GM12878 (cell line): Measurements from ENCODE around the gene HIVEP1. TPM values are rescaled to one million over a fixed set of nuclear protein-coding genes. Genes with fewer than 3 reads are reported as not detected.

ENCODE experiments used
- ASH2L ChIP-seq: fragments of 300-600, 200-600 bp; sonication (generic); IDR thresholded peaks from 2 replicates; pipeline ENCODE4 v1.6.1; 2017; ENCODE audit warnings: low read depth, mild to moderate bottlenecking, borderline replicate concordance
- ATF2 ChIP-seq: IDR thresholded peaks from 2 replicates; pipeline ENCODE4 v1.6.1; 2012; ENCODE audit warnings: low read length, inconsistent platforms
- CREB1 ChIP-seq: IDR thresholded peaks from 2 replicates; pipeline ENCODE4 v1.6.1; 2012; ENCODE audit warnings: low read depth, mild to moderate bottlenecking, inconsistent platforms
- HSF1 ChIP-seq: fragments of 150-350 bp; IDR thresholded peaks from 2 replicates; pipeline ENCODE4 v1.6.1; 2014; ENCODE audit warnings: mild to moderate bottlenecking, low read depth, low read length
- IKZF1 ChIP-seq: fragments of 450-650 bp; conservative IDR thresholded peaks from 2 replicates; pipeline ENCODE4 v1.6.1; 2017; ENCODE audit warnings: antibody characterized with exemption, mild to moderate bottlenecking
- IRF5 ChIP-seq: fragments of 450-650 bp; IDR thresholded peaks from 2 replicates; pipeline ENCODE4 v1.6.1; 2017; ENCODE audit warnings: borderline replicate concordance
- JUNB ChIP-seq: IDR thresholded peaks from 2 replicates; pipeline ENCODE4 v1.6.1; 2016; ENCODE audit warnings: antibody characterized with exemption, mild to moderate bottlenecking
- NFXL1 ChIP-seq: fragments of 450-650 bp; IDR thresholded peaks from 2 replicates; pipeline ENCODE4 v1.6.1; 2017; ENCODE audit warnings: antibody characterized with exemption, mild to moderate bottlenecking, borderline replicate concordance
- RELB ChIP-seq: fragments of 450-650 bp; IDR thresholded peaks from 2 replicates; pipeline ENCODE4 v1.6.1; 2017; ENCODE audit warnings: low read depth, mild to moderate bottlenecking, moderate library complexity
- REST ChIP-seq: IDR thresholded peaks from 2 replicates; pipeline ENCODE4 v1.6.1; 2012; ENCODE audit warnings: mild to moderate bottlenecking, low read depth, low read length
- RUNX3 ChIP-seq: IDR thresholded peaks from 2 replicates; pipeline ENCODE4 v1.6.1; 2012; ENCODE audit warnings: low read length, inconsistent platforms
- TCF3 ChIP-seq: IDR thresholded peaks from 2 replicates; pipeline ENCODE4 v1.6.1; 2012; ENCODE audit warnings: low read depth, mild to moderate bottlenecking, low read length, borderline replicate concordance; ENCODE audit not compliant: insufficient read depth
- ZBTB40 ChIP-seq: fragments of 450-650 bp; IDR thresholded peaks from 2 replicates; pipeline ENCODE4 v1.6.1; 2016; ENCODE audit warnings: mild to moderate bottlenecking, moderate library complexity, borderline replicate concordance
- ZNF207 ChIP-seq: fragments of 450-650 bp; IDR thresholded peaks from 2 replicates; pipeline ENCODE4 v1.6.1; 2014; ENCODE audit warnings: antibody characterized with exemption, mild to moderate bottlenecking, borderline replicate concordance
- ZNF274 ChIP-seq: IDR thresholded peaks from one replicate; pipeline ENCODE4 v1.8.0; 2011; ENCODE audit not compliant: insufficient read length, insufficient read depth
- polyA plus RNA-seq, 11 experiments: library from polyadenylated mRNA; depleted of rRNA in 4 of 11; unstranded in 6 of 11; stranded (reverse) in 5 of 11; fragments of >200 nt; fragmentation: Nextera tagmentation in 4 of 11; fragmentation: Illumina TruSeq in 1 of 11; extraction: Ambion mirVana in 4 of 11; extraction: Trizol in 1 of 11; gene quantifications; 1 replicate in 1 of 11; 2 replicates in 10 of 11; pipeline versions ENCODE4 v1.2.1 to v1.2.3, GENCODE V29; 2011 to 2016; ENCODE audit warnings: inconsistent platforms in 2 of 11, missing spikeins in 2 of 11, low read depth in 1 of 11
- total RNA-seq, 4 experiments: library from RNA; depleted of rRNA in 3 of 4; stranded (reverse); fragments of >200 nt in 3 of 4; fragmentation: Illumina TruSeq in 1 of 4; extraction: Trizol in 1 of 4; gene quantifications; 2 replicates each; pipeline versions ENCODE4 v1.2.1 to v1.2.3, GENCODE V29; 2013 to 2021

The HIVEP1 gene
- total and polyA plus RNA-seq, 10 of the 15 experiments (the other 5 are each of a cell fraction or from before 2014, with no cell fraction given) = 4.3 to 37.5 (median 21.6) TPM

- TF ChIP-seq REST (no peak), ZNF274 (no peak), NFXL1 (no peak), RELB (peak; percentile 99), IRF5 (peak; percentile 46; the same call in 1 of the 2 replicates), IKZF1 (peak; percentile 90), ASH2L (no peak), JUNB (0 out of 2 replicates have a peak, but pooled peaks have one; percentile 19), ZBTB40 (no peak; the same call in 1 of the 2 replicates), TCF3 (no peak), ATF2 (0 out of 2 replicates have a peak, but pooled peaks have one; percentile 35), HSF1 (no peak), CREB1 (no peak), ZNF207 (no peak), RUNX3 (peak; percentile 84)
These were observed 107.0 kb downstream of the HIVEP1 start (continued) for GRCh38 chr6:12119085-12119588.
